Pancreas (tissue), 10 donors: ENCODE measurements around the gene KCNH8. TPM values are rescaled to one million over a fixed set of nuclear protein-coding genes. Genes with fewer than 3 reads are reported as not detected.

Experiments
- ATAC-seq, 4 donors: fragments of 200-7000 bp; cut with Tn5 transposase; one replicate each; pipeline versions ENCODE4 v1.8.0 to v1.9.1; 2020; ENCODE audit warnings: mild to moderate bottlenecking in 4 of 4, moderate library complexity in 4 of 4
- DNase-seq, 6 donors: peaks; one replicate each; pipeline ENCODE4 v3.0.0-alpha.2; 2020
- FAIRE-seq: peaks from 2 replicates; lab custom pipeline; 2012; peaks lifted over from hg19 to GRCh38; lab: Jason Lieb, UNC
- H3K27ac ChIP-seq, 4 donors: fragments of 200-600 bp; sonication (generic); 1 replicate in 3 of 4; 2 replicates in 1 of 4; pipeline versions ENCODE4 v1.5.0 to v1.8.0; 2020
- H3K27me3 ChIP-seq, 4 donors: fragments of 200-600 bp; one replicate each; pipeline ENCODE4 v1.8.0; 2021
- H3K36me3 ChIP-seq, 3 donors: fragments of 200-600 bp; sonication (generic) in 1 of 3; one replicate each; pipeline versions ENCODE4 v1.5.0 to v1.8.0; 2020 to 2021
- H3K4me1 ChIP-seq, 3 donors: fragments of 200-600 bp; one replicate each; pipeline ENCODE4 v1.8.0; 2021
- H3K4me3 ChIP-seq, 4 donors: fragments of 200-600 bp; sonication (generic) in 2 of 4; one replicate each; pipeline versions ENCODE4 v1.5.0 to v1.8.0; 2020 to 2021
- H3K9me3 ChIP-seq, 4 donors: fragments of 200-600 bp; one replicate each; pipeline ENCODE4 v1.8.0; 2021
- whole genome bisulfite sequencing, 2 donors: extraction: QIAGEN DNeasy Blood & Tissue Kit; methylation state at CpG; one replicate each; pipeline ENCODE4 v1.1.7; 2013; 5-methylcytosine and 5-hydroxymethylcytosine counted together
- intact Hi-C, 3 donors: fragments of 100-400 bp; cut with DNase I; formaldehyde crosslinking; loops; one replicate each; pipeline versions ENCODE4 v1.11.1 to v1.14.2; 2022
- polyA plus RNA-seq, 2 donors: library from polyadenylated mRNA; stranded (reverse); fragments of 200-250 nt; gene quantifications; one replicate each; pipeline ENCODE4 v1.2.3, GENCODE V29; 2013
- total RNA-seq, 6 donors: library from RNA; stranded (reverse); fragmentation: NEBNext Ultra II Directional in 4 of 6; extraction: Animal tissue kit (Norgen Biotek cat#: 25700) in 4 of 6; gene quantifications; one replicate each; pipeline versions ENCODE4 v1.2.1 to v1.2.4, GENCODE V29; 2021 to 2023
- TF ChIP-seq, protein P1 (sequence below), 4 donors: fragments of 200-600 bp; sonication (generic) in 3 of 4; IDR thresholded peaks; one replicate each; pipeline versions ENCODE4 v1.5.0 to v1.8.0; 2021; ENCODE audit warnings: antibody characterized with exemption in 4 of 4
- donor health status: healthy with polysubstance abuse.
- donor health status: DM: no; HTN: no; CAD: no; lungs with moderate emphysema.
- donor health status: DM: no; HTN: no; CAD: no.
- donor health status: control.
- donor health status: control.
- donor health status: Bipolar disorder and iron deficiency.
- donor health status: DM: yes; HTN: yes; CAD: no.
- donor health status: DM: no; HTN: no; CAD: no.
- donor health status: DM: no; HTN: no; CAD: no.
- donor health status: DM: yes; HTN: yes; CAD: no.

KCNH8 gene
- total and polyA plus RNA-seq, 8 donors = 0.51 to 2.6 (median 1.0) TPM

- no peak overlapping the region for H3K27ac ChIP-seq
- no peak for ATAC-seq
- no peaks in the 10 kb centered on the region for H3K36me3 ChIP-seq
- intact Hi-C loops = no loop called here
- no peak for FAIRE-seq
- H3K27me3 ChIP-seq = no peaks in the 10 kb centered on the region
- DNase-seq = no peak
- 77 to 86% methylated on average over 5 of the region's 5 CpGs for WGBS, 2 donors
- H3K4me3 ChIP-seq = no peak overlapping the region
- TF ChIP-seq, protein P1, sequence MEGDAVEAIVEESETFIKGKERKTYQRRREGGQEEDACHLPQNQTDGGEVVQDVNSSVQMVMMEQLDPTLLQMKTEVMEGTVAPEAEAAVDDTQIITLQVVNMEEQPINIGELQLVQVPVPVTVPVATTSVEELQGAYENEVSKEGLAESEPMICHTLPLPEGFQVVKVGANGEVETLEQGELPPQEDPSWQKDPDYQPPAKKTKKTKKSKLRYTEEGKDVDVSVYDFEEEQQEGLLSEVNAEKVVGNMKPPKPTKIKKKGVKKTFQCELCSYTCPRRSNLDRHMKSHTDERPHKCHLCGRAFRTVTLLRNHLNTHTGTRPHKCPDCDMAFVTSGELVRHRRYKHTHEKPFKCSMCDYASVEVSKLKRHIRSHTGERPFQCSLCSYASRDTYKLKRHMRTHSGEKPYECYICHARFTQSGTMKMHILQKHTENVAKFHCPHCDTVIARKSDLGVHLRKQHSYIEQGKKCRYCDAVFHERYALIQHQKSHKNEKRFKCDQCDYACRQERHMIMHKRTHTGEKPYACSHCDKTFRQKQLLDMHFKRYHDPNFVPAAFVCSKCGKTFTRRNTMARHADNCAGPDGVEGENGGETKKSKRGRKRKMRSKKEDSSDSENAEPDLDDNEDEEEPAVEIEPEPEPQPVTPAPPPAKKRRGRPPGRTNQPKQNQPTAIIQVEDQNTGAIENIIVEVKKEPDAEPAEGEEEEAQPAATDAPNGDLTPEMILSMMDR (IDR thresholded peaks at IDR 0.05) = no peak
- no peaks in the 10 kb centered on the region for H3K4me1 ChIP-seq
- no peaks in the 10 kb centered on the region for H3K9me3 ChIP-seq
Observed at GRCh38 chr3:19256313-19256712, 108.0 kb downstream of the KCNH8 start.

- Histone ChIP-seq H3K9me3 (no peaks in the 10 kb centered on the region), H3K36me3 (no peaks in the 10 kb centered on the region), H3K4me1 (no peaks in the 10 kb centered on the region), H3K27me3 (no peaks in the 10 kb centered on the region), H3K27ac (no peak overlapping the region), H3K4me3 (no peak overlapping the region)
- 68 to 76% methylated on average over 3 of the region's 3 CpGs for WGBS, 2 donors
- TF ChIP-seq, protein P1 (IDR thresholded peaks at IDR 0.05) = no peak
- DNase-seq (no peak), ATAC-seq (no peak), FAIRE-seq (no peak)
- intact Hi-C loops = no loop called here
Observed at GRCh38 chr3:19263606-19264005, 115.3 kb downstream of the KCNH8 start.

DNA sequence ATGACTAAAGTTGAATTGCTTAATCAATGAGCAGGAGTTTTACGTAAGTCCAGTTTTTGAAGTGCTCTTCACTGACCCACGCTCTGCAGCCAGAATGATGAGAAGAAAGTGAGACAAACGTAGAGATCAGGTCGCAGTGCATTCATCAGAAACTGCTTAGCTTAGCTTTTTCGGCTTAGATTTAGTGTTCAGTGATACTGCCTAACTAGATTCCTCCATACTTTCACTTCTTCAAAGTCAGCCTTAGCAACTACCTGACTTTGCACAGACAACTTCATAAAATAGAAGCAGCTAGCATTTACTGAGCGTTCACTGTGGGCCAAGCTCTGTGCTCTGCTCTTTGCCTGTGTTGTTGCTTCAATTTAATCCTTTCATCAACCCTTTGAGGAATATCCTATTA lies 116.1 kb downstream of the KCNH8 start:
- 79 to 85% methylated on average over 6 of the region's 6 CpGs for WGBS, 2 donors
- no peak for FAIRE-seq
- TF ChIP-seq, protein P1 (IDR thresholded peaks at IDR 0.05) = no peak
- Histone ChIP-seq H3K27ac (no peak overlapping the region), H3K36me3 (no peaks in the 10 kb centered on the region), H3K4me1 (no peaks in the 10 kb centered on the region), H3K9me3 (no peaks in the 10 kb centered on the region), H3K27me3 (no peaks in the 10 kb centered on the region), H3K4me3 (no peak overlapping the region)
- no peak for DNase-seq
- ATAC-seq = no peak
- intact Hi-C loops = no loop called here

DNA sequence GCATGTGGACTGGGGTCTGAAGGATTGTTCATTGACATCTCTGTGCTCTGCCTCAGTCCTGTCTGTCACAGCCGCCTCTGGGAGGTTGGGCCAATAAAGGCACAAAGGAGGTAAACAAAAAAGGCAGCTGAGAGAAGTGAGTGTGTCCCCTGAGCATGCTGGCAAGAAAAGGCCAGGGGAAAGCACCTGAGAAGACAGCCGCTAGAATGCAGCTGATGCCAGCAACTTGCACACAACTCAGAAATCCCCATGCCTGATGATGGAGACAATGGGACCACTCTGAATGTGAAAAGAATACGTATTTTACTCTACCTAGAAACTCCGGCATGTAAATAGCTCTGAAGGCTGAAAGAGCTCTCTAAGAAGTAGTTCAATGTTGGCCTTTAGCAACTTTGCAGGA lies 118.7 kb downstream of the KCNH8 start:
- FAIRE-seq (no peak), ATAC-seq (no peak), DNase-seq (no peak)
- intact Hi-C loops = no loop called here
- no peak overlapping the region for H3K4me3 ChIP-seq
- no peaks in the 10 kb centered on the region for H3K4me1 ChIP-seq
- no peaks in the 10 kb centered on the region for H3K9me3 ChIP-seq
- no peaks in the 10 kb centered on the region for H3K27me3 ChIP-seq
- WGBS, 2 donors = 65 to 67% methylated on average over 4 of the region's 4 CpGs
- no peaks in the 10 kb centered on the region for H3K36me3 ChIP-seq
- TF ChIP-seq, protein P1 (IDR thresholded peaks at IDR 0.05) = no peak
- H3K27ac ChIP-seq = no peak overlapping the region

GRCh38 chr3:19270481-19270880 lies 122.2 kb downstream of the KCNH8 start:
- no peak overlapping the region for H3K4me3 ChIP-seq
- no peaks in the 10 kb centered on the region for H3K4me1 ChIP-seq
- H3K36me3 ChIP-seq = no peaks in the 10 kb centered on the region
- H3K27ac ChIP-seq = no peak overlapping the region
- DNase-seq (no peak), ATAC-seq (no peak), FAIRE-seq (no peak)
- intact Hi-C loops = no loop called here
- TF ChIP-seq, protein P1 (IDR thresholded peaks at IDR 0.05) = no peak
- H3K9me3 ChIP-seq = no peaks in the 10 kb centered on the region
- 80 to 86% methylated on average over 2 of the region's 2 CpGs for WGBS, 2 donors
- H3K27me3 ChIP-seq = no peaks in the 10 kb centered on the region
